KMS-11 (cell line): ENCODE measurements around the gene HGF.

Source experiments
- H2AFZ ChIP-seq: fragments of 200-600 bp; sonication (generic); 2 replicates; pipeline ENCODE4 v1.6.1; 2016; ENCODE audit warnings: antibody characterized with exemption, mixed run types, low read depth
- H3K27ac ChIP-seq: fragments of 200-600 bp; sonication (generic); 2 replicates; pipeline ENCODE4 v1.6.1; 2016; ENCODE audit warnings: mild to moderate bottlenecking, mixed run types
- H3K27me3 ChIP-seq: fragments of 200-600 bp; sonication (generic); 2 replicates; pipeline ENCODE4 v1.6.1; 2017; ENCODE audit warnings: mild to moderate bottlenecking, low read depth, mixed run types, moderate library complexity; ENCODE audit not compliant: insufficient read depth
- H3K36me3 ChIP-seq: fragments of 200-600 bp; sonication (generic); 2 replicates; pipeline ENCODE4 v1.6.1; 2017; ENCODE audit warnings: mild to moderate bottlenecking, mixed run types; ENCODE audit not compliant: insufficient read depth
- H3K4me1 ChIP-seq: fragments of 200-600 bp; sonication (generic); 2 replicates; pipeline ENCODE4 v1.6.1; 2016; ENCODE audit warnings: mild to moderate bottlenecking, low read depth, mixed run types; ENCODE audit not compliant: poor library complexity, severe bottlenecking
- H3K4me2 ChIP-seq: fragments of 200-600 bp; sonication (generic); 2 replicates; pipeline ENCODE4 v1.7.0; 2016; ENCODE audit warnings: mild to moderate bottlenecking, mixed run types
- H3K4me3 ChIP-seq: fragments of 200-600 bp; sonication (generic); IDR thresholded peaks from 2 replicates; pipeline ENCODE4 v1.6.1; 2017; ENCODE audit warnings: low read depth, low read length, mixed read lengths; ENCODE audit not compliant: insufficient read depth
- H3K79me2 ChIP-seq: fragments of 200-600 bp; sonication (generic); 2 replicates; pipeline ENCODE4 v1.6.1; 2016; ENCODE audit warnings: low read depth, mixed run types; ENCODE audit not compliant: insufficient read depth
- H3K9ac ChIP-seq: fragments of 200-600 bp; sonication (generic); 2 replicates; pipeline ENCODE4 v1.6.1; 2016; ENCODE audit warnings: mild to moderate bottlenecking, mixed run types
- H4K20me1 ChIP-seq: fragments of 200-600 bp; sonication (generic); 2 replicates; pipeline ENCODE4 v1.6.1; 2016; ENCODE audit warnings: mild to moderate bottlenecking, mixed run types; ENCODE audit not compliant: insufficient read depth
- CTCF ChIP-seq: fragments of 200-600 bp; sonication (generic); conservative IDR thresholded peaks from 2 replicates; pipeline ENCODE4 v1.6.1; 2017; ENCODE audit warnings: low read depth, mild to moderate bottlenecking, antibody characterized with exemption, low read length, moderate library complexity, mixed read lengths

The HGF gene

GRCh38 chr7:81691199-81691821 is 78.5 kb downstream of the HGF start:
- H3K4me3 ChIP-seq, result no peak overlapping the region

GRCh38 chr7:81690688-81691087 is 79.2 kb downstream of the HGF start:
- peak overlapping the region; percentile 46 for H3K27ac ChIP-seq
- no peaks in the 10 kb centered on the region for H3K36me3 ChIP-seq
- H3K9ac ChIP-seq, result 0 out of 2 replicates have a peak overlapping the region, but pooled peaks have one; percentile 4
- peak overlapping the region; percentile 3; the same call in 1 of the 2 replicates for H2AFZ ChIP-seq
- peaks cover 80% of the 10 kb centered on the region for H3K4me1 ChIP-seq
- H3K79me2 ChIP-seq, result no peaks in the 10 kb centered on the region
- TF ChIP-seq CTCF, result no peak
- no peak overlapping the region for H3K4me3 ChIP-seq
- no peaks in the 10 kb centered on the region for H4K20me1 ChIP-seq
- no peaks in the 10 kb centered on the region for H3K27me3 ChIP-seq
- peak overlapping the region; percentile 23; the same call in 1 of the 2 replicates for H3K4me2 ChIP-seq

More at GRCh38 chr7:81691199-81691821, 78.5 kb downstream of the HGF start:
- H3K27ac ChIP-seq, result peak overlapping the region; percentile 46
- H3K36me3 ChIP-seq, result no peaks in the 10 kb centered on the region
- no peak for TF ChIP-seq CTCF
- H3K79me2 ChIP-seq, result no peaks in the 10 kb centered on the region
- no peaks in the 10 kb centered on the region for H4K20me1 ChIP-seq
- peak overlapping the region; percentile 23; the same call in 1 of the 2 replicates for H3K4me2 ChIP-seq
- H3K27me3 ChIP-seq, result no peaks in the 10 kb centered on the region
- peaks cover 80% of the 10 kb centered on the region for H3K4me1 ChIP-seq
- H3K9ac ChIP-seq, result 0 out of 2 replicates have a peak overlapping the region, but pooled peaks have one; percentile 4
- H2AFZ ChIP-seq, result peak overlapping the region; percentile 3; the same call in 1 of the 2 replicates

- no peaks in the 10 kb centered on the region for H4K20me1 ChIP-seq
- peaks cover 80% of the 10 kb centered on the region for H3K4me1 ChIP-seq
- no peak for TF ChIP-seq CTCF
- no peaks in the 10 kb centered on the region for H3K27me3 ChIP-seq
- H3K27ac ChIP-seq, result peak overlapping the region; percentile 46
- no peaks in the 10 kb centered on the region for H3K79me2 ChIP-seq
- H3K4me2 ChIP-seq, result peak overlapping the region; percentile 10
- no peak overlapping the region for H2AFZ ChIP-seq
- H3K36me3 ChIP-seq, result no peaks in the 10 kb centered on the region
- H3K9ac ChIP-seq, result no peak overlapping the region
- no peak overlapping the region for H3K4me3 ChIP-seq
Measured at GRCh38 chr7:81690251-81690650, 79.6 kb downstream of the HGF start.

DNA sequence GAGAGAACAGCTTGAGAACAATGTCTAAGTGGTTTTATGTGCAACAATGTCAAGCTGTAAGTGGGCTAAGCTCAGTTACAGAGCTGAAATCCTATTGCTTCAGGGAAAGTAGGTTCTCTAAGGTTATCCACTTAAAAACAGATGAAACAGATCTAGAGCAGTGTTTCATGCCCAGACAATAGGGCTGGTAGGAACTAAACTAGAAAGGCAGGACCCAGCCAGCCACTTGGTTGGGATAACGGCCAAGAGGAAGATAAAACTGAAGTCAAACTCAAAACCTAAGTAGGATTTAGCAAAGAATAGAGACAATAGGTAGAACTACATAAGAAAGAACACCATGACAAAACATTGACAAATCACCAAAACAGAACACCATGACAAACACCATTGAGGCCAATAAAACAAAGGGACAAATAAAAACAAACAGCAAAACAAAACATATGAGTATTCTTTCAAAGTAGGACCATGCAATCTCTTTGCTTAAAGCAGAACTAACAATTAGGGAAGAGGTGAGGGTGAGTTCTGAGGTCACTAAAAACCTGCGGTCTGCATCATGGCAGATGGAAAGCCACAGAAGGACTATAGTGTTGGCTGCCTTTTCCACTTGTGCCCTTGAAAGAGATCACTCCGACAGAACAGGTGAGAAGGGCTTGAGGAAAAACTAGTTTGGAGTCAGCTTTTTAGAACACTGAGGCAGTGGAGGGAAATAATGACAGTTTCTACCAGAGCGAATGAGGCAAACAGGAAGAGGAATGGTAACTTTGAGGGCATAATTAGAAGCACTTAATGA is 81.0 kb downstream of the HGF start:
- no peaks in the 10 kb centered on the region for H3K79me2 ChIP-seq
- no peaks in the 10 kb centered on the region for H3K27me3 ChIP-seq
- H3K4me1 ChIP-seq, result peaks cover 87% of the 10 kb centered on the region
- peak overlapping the region; percentile 9; the same call in 1 of the 2 replicates for H2AFZ ChIP-seq
- H4K20me1 ChIP-seq, result no peaks in the 10 kb centered on the region
- H3K27ac ChIP-seq, result peak overlapping the region; percentile 46
- no peak overlapping the region for H3K4me3 ChIP-seq
- peak overlapping the region; percentile 10 for H3K4me2 ChIP-seq
- H3K9ac ChIP-seq, result no peak overlapping the region
- no peaks in the 10 kb centered on the region for H3K36me3 ChIP-seq
- no peak for TF ChIP-seq CTCF
